HepG2 (cell line): Measurements from ENCODE around the gene SRSF4. TPM values are rescaled to one million over a fixed set of nuclear protein-coding genes. Genes with fewer than 3 reads are reported as not detected.

Experiments
- CBX5 ChIP-seq: sonication (generic); formaldehyde crosslinking; IDR thresholded peaks from 2 replicates; pipeline ENCODE4 v1.4.0; 2020; ENCODE audit warnings: missing genetic modification reagents, borderline replicate concordance
- CTCF ChIP-seq: sonication (generic); formaldehyde crosslinking; IDR thresholded peaks from 2 replicates; pipeline ENCODE4 v1.5.0; 2020; ENCODE audit warnings: mild to moderate bottlenecking, missing genetic modification reagents, moderate library complexity
- ELK4 ChIP-seq: sonication (generic); formaldehyde crosslinking; IDR thresholded peaks from 2 replicates; pipeline ENCODE4 v1.9.0; 2021; ENCODE audit warnings: missing genetic modification reagents, borderline replicate concordance
- ERF ChIP-seq: IDR thresholded peaks from 2 replicates; pipeline ENCODE4 v1.6.1; 2018; ENCODE audit warnings: missing biosample characterization, missing genetic modification reagents
- FOXK1 ChIP-seq: sonication (generic); formaldehyde crosslinking; IDR thresholded peaks from 2 replicates; pipeline ENCODE4 v1.4.0; 2020; ENCODE audit warnings: low read depth, missing genetic modification reagents, borderline replicate concordance
- GABPB1 ChIP-seq: IDR thresholded peaks from 2 replicates; pipeline ENCODE4 v1.6.1; 2016; ENCODE audit warnings: mild to moderate bottlenecking, missing genetic modification reagents, moderate library complexity, missing compliant biosample characterization
- HMGA1 ChIP-seq: sonication (generic); formaldehyde crosslinking; conservative IDR thresholded peaks from 2 replicates; pipeline ENCODE4 v1.4.0; 2020; ENCODE audit warnings: missing genetic modification reagents
- HOMEZ ChIP-seq: IDR thresholded peaks from 2 replicates; pipeline ENCODE4 v1.6.1; 2016; ENCODE audit warnings: low read depth
- KDM2A ChIP-seq: sonication (generic); formaldehyde crosslinking; IDR thresholded peaks from 2 replicates; pipeline ENCODE4 v1.4.0; 2020; ENCODE audit warnings: low read depth, missing genetic modification reagents, borderline replicate concordance
- MAFF ChIP-seq: IDR thresholded peaks from 2 replicates; pipeline ENCODE4 v1.6.1; 2011; ENCODE audit warnings: low read depth, low read length, improper control_type of control experiment
- MEIS2 ChIP-seq: sonication (generic); formaldehyde crosslinking; IDR thresholded peaks from 2 replicates; pipeline ENCODE4 v1.9.0; 2021; ENCODE audit warnings: mild to moderate bottlenecking, missing genetic modification reagents
- NFIC ChIP-seq: IDR thresholded peaks from 2 replicates; pipeline ENCODE4 v1.6.1; 2012; ENCODE audit warnings: mild to moderate bottlenecking, low read length, inconsistent platforms
- NFKB2 ChIP-seq: sonication (generic); formaldehyde crosslinking; IDR thresholded peaks from 2 replicates; pipeline ENCODE4 v1.4.0; 2020; ENCODE audit warnings: missing genetic modification reagents, borderline replicate concordance
- RAD21 ChIP-seq: fragments of 450-650 bp; formaldehyde crosslinking; IDR thresholded peaks from 2 replicates; pipeline ENCODE4 v1.5.0; 2020; ENCODE audit warnings: mild to moderate bottlenecking
- SALL1 ChIP-seq: sonication (generic); formaldehyde crosslinking; IDR thresholded peaks from 2 replicates; pipeline ENCODE4 v1.8.0; 2022; ENCODE audit warnings: mild to moderate bottlenecking, missing genetic modification reagents
- THRA ChIP-seq: sonication (generic); formaldehyde crosslinking; IDR thresholded peaks from 2 replicates; pipeline ENCODE4 v1.4.0; 2020; ENCODE audit warnings: missing genetic modification reagents, borderline replicate concordance
- XRCC5 ChIP-seq: fragments of 200-400 bp; formaldehyde crosslinking; optimal IDR thresholded peaks from 2 replicates; pipeline ENCODE3; 2017; ENCODE audit warnings: mild to moderate bottlenecking, low read length
- ZFP36L1 ChIP-seq: sonication (generic); formaldehyde crosslinking; IDR thresholded peaks from 2 replicates; pipeline ENCODE4 v1.8.0; 2022; ENCODE audit warnings: mild to moderate bottlenecking, missing genetic modification reagents, moderate library complexity
- ZMAT3 ChIP-seq: sonication (generic); formaldehyde crosslinking; conservative IDR thresholded peaks from 2 replicates; pipeline ENCODE4 v1.7.0; 2021; ENCODE audit warnings: missing genetic modification reagents
- ZNF12 ChIP-seq: sonication (generic); formaldehyde crosslinking; IDR thresholded peaks from 2 replicates; pipeline ENCODE4 v1.5.0; 2020; ENCODE audit warnings: missing genetic modification reagents
- ZNF652 ChIP-seq: IDR thresholded peaks from 2 replicates; pipeline ENCODE4 v1.6.1; 2016; ENCODE audit warnings: low read depth, borderline replicate concordance
- ZNF766 ChIP-seq: sonication (generic); formaldehyde crosslinking; IDR thresholded peaks from 2 replicates; pipeline ENCODE4 v1.5.0; 2020; ENCODE audit warnings: missing genetic modification reagents, borderline replicate concordance
- polyA plus RNA-seq, 8 experiments: library from polyadenylated mRNA; depleted of rRNA in 3 of 8; stranded (reverse) in 7 of 8; unstranded in 1 of 8; fragments of >200 nt; fragmentation: Illumina TruSeq in 4 of 8; extraction: Trizol in 4 of 8; gene quantifications; 2 replicates each; pipeline versions ENCODE4 v1.2.1 to v1.2.3, GENCODE V29; 2011 to 2016; ENCODE audit warnings: low read depth in 4 of 8, missing spikeins in 1 of 8, mixed read lengths in 1 of 8; ENCODE audit not compliant: insufficient read depth in 1 of 8
- total RNA-seq, 5 experiments: library from RNA; depleted of rRNA; stranded (reverse); fragments of >200 nt; fragmentation: Illumina TruSeq; extraction: Trizol; gene quantifications; 2 replicates each; pipeline ENCODE4 v1.2.3, GENCODE V29; 2016; ENCODE audit warnings: low read depth in 1 of 5

Gene SRSF4
- total and polyA plus RNA-seq, 2 of the 13 experiments (the other 11 are each of a cell fraction or from before 2014, with no cell fraction given) = 37.7 to 50.9 TPM

- TF ChIP-seq XRCC5 (peak; percentile 70), KDM2A (CRISPR knock-in tag) (peak; percentile 80), CTCF (CRISPR knock-in tag) (peak; percentile 99), THRA (CRISPR knock-in tag) (0 out of 2 replicates have a peak, but pooled peaks have one; percentile 62), ZNF12 (CRISPR knock-in tag) (peak; percentile 49; the same call in 1 of the 2 replicates), ZNF766 (no peak), ZFP36L1 (CRISPR knock-in tag) (no peak), MAFF (peak; percentile 49), RAD21 (CRISPR knock-in tag) (peak; percentile 95), ELK4 (CRISPR knock-in tag) (no peak), ZNF652 (CRISPR knock-in tag) (no peak; the same call in 1 of the 2 replicates), NFKB2 (CRISPR knock-in tag) (no peak), NFIC (no peak), ERF (CRISPR knock-in tag) (peak; percentile 61; the same call in 1 of the 2 replicates), ZMAT3 (CRISPR knock-in tag) (no peak), FOXK1 (CRISPR knock-in tag) (no peak), SALL1 (CRISPR knock-in tag) (peak; percentile 72), MEIS2 (CRISPR knock-in tag) (no peak), HOMEZ (0 out of 2 replicates have a peak, but pooled peaks have one; percentile 46), HMGA1 (CRISPR knock-in tag) (no peak), CBX5 (CRISPR knock-in tag) (peak; percentile 69; the same call in 1 of the 2 replicates), GABPB1 (0 out of 2 replicates have a peak, but pooled peaks have one; percentile 41)
Measured at GRCh38 chr1:29202584-29203340, 21.1 kb upstream of the SRSF4 start (continued).
